NCI-H524 (cell line): ENCODE results near the gene MGAT4D.
"Not testable (repeated sequence)": the region's sequence is repeated elsewhere in the genome, so short reads cannot be mapped to it uniquely, and the experiment has no call there.

ENCODE experiments used
- DNase-seq, 2 experiments: peaks; one replicate each; lab custom pipeline; 2025; lab: John Stamatoyannopoulos, UW

The MGAT4D gene

DNA sequence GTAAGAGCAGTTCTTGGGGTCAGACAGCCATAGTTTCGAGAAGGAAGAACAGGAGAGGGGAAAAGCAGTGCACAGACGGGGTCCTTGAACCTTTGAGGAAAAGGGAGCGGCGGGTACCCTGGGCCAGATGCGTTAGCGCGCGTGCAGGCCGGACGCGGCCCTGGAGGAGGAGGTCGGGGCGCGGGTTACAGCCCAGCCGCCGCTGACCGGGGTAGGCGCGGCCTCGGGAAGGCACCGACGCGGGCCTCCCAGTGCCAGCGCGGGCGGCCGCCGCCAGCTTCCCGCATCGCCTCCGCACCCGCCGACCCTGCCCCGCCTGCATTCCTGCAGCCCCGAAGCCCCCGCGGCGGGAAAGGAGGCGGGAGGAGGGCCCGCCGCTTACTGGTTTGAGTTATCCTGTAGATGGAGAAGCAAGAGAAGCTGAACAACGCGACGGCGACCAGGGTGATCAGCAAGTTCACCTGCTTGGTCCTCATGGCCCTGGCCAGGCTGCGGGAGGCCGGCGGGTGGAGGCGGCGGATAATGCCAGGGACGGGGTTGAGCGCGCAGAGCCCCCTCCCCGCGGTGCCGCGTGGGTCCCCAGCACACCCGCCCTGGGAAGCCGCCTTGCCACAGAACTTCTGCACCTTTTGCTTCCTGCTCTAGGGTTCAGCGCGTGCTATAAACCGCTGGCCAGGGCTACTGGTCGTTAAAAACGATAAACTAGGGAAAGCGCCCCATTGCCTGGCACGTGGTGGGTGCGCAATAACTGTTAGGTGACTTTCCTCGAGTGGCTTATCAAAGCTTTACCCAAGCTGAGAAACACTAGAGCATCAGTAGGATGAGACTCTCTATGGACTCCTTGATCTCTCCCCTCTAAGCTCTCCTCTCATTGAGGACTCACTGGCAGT, at the start of gene MGAT4D:
TSS of gene MGAT4D (minus strand) at position 547 of the 890 bp plus-strand sequence. CDS start at position 476, 71 bp downstream.
- DNase-seq, result no peak

DNA sequence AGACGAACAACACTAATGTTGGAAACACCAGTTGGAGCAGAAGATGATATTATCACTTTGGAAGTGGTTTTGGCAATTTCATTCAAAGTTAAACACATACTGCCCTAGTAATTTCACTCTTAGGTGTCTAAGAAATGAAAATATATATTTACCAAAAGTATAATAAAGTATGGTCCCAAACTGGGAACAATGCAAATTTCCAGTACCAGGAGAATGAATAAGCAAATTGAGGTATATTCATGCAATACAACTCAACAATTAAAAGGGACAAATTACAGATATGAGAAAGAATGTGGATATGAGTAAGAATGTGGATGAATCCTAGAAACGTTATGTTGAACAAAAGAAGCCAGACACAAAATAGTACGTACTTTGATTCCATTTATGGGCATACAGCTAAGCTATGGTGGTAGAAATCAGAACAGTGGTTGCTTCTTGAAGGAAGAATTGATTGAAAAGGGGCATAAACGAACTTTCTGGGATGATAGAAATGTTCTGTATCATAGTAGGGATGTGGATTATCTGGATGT, 35.9 kb upstream of the MGAT4D start:
- DNase-seq, result no peak

DNA sequence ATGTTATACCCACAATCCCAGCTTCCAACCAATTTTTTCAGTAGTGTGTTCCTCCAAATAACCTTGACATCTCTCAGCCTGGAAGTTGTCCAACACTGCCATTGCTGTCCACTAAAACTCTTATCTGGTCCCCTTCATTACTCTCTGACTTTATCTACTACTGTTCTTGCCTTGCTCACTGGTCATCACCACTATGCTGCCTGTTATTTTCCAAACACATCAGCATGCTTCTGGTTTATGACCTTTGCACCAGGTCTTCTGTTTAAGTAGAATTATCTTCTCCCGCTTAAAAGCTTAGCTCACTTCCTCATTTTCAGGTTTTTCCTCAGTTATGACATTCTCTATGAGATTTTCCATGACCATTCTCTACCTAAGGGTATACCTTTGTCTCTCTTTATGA, 31.3 kb upstream of the MGAT4D start:
- DNase-seq, result no peak

DNA sequence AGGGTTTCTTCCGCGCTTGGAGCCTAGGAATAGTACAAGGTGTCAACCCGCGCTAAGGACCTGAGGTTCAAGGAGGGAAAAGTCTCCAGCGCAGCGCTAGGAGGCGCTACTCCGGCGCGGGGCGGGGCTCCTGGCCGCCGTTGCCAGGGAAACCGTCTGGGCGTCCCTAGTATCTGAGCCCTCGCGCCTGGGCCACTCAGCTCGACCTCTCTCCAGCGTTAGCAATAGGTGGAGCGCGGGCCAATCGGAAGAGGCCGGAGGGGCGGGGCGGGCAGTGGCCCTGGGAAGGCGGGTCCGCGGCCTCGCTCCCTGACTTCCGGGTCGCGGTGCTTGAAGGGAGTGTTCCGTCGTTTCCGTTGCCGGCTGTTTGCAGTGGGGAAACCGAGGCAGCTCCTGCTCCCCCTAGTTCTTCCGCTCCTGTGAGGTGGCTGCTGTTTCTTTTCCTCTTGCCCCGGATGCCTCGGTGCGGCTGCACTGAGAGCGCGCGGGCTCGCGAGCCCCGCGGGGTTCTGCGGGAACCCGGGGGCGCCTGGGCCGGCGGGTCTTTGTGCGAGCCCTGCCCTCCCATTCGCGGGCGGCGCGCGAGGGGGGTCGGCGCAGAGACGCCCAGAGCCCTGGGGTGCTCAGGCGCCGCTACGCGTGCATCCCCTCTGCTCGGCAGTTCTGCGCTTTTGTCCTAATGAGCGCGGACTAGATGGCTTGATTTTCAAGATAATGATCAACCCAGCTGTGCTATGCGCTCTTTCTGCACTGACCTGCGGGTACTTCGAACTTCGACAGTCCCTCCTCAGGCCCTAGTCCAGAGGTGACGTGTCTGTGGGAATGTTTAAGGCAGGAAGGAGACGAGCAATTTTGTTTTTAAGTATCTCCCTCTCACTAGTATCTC, 26.0 kb upstream of the MGAT4D start, which contains the start of gene ELMOD2:
TSS of gene ELMOD2 (plus strand) at position 312 of the 886 bp plus-strand sequence. CDS start 1,261 bp downstream, outside the sequence.
- DNase-seq, result peak; percentile 81 to 87

DNA sequence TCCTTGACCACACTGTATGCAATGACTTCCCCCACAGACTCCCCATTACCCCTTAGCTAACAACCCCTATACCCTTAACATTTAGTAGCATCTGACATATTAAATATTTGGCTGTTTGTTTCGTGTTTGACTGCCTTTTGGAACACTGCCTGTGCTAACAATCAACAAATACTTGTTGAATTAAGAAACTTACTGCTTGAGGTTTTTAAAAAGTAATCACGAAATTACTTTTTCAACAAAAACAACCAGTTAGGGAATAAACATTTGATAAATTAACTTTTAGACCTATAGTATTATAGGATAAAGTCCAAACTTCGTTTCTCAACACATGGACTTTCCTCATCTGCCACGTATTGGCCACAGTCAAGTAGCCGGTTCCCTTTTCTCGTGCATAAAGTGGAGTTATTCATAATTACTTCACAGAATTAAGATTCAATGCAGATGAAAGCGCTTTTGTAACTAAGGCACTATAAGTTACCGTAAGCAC, 25.3 kb upstream of the MGAT4D start:
- DNase-seq, result no peak

DNA sequence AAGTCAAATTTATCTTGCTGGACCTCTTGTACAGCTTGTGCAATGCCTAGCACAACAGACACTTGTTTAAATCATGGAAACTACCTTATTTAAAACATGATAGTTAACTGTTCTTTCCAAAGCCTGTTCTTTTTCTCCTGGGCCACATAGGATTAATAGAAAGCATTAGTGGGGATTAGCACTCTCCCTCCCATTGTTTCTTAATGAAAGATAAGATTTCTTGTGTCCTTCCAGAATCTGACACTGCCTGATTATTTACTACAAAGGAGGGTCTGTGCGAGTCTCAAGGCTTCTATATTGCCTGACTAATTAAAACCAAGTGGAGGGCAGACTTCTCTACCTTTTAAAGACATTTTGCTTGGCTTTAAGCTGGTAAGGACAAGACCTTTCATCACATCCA, 17.3 kb upstream of the MGAT4D start:
- peak; percentile 49 to 77 for DNase-seq

DNA sequence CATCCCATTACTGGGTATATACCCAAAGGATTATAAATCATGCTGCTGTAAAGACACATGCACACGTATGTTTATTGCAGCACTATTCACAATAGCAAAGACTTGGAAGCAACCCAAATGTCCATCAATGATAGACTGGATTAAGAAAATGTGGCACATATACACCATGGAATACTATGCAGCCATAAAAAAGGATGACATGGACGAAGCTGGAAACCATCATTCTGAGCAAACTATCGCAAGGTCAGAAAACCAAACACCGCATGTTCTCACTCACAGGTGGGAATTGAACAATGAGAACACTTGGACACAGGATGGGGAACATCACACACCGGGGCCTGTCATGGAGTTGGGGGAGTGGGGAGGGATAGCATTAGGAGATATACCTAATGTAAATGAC, 15.7 kb upstream of the MGAT4D start:
- DNase-seq, result not testable (repeated sequence)

DNA sequence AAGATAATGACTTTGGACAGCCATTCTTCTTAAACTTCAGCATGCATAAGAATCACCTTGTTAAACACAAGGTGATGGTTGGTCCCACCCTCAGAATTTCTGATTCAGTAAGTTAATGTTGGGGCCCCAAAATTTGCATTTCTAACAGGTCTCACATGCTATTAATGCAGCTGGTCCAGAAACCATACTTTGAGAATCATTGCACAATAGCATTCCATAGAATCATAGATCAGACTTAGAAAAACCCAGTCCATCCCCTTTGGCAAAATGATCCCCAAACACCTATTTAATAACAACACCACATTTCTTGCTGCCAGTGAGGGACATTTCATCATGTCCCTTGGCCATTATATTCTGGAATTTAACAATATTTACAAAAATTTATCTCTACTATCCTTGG, 6.2 kb upstream of the MGAT4D start:
- no peak for DNase-seq

DNA sequence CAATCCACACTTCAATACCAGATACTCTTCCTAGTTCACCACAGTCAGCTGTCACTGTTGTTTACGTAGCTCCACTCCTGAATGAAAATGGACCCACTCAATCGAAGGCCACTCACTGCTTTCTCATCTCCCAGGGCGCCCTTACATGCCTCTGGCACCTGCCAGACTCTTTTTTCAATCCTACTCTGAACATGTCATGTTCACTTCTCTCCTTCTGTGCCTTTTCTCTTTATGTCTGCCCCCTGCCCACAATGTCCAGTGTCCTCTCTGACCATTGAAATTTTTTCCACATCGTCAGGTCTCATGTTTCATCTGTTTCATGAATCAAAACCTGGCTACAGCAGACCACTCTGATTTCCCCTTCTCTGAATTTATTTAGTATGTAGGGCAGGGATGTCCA, 1.3 kb upstream of the MGAT4D start:
- DNase-seq, result no peak

DNA sequence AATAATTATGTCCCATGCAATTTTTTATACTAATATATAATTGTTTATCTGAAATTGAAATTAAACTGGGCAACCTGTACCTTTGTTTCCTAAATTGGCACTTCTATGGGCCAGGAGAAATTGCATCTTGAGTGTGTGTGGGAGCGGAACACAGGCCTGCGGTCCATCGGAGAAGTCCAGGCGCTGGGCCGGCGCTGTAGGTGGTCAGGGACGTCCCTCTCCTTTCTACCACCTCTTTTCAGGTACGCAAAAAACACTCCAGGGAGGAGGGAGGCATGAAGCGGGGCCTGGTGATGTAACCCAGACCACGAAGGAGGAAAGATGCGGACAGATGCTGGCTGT, 717 bp downstream of the MGAT4D start:
- DNase-seq, result no peak

DNA sequence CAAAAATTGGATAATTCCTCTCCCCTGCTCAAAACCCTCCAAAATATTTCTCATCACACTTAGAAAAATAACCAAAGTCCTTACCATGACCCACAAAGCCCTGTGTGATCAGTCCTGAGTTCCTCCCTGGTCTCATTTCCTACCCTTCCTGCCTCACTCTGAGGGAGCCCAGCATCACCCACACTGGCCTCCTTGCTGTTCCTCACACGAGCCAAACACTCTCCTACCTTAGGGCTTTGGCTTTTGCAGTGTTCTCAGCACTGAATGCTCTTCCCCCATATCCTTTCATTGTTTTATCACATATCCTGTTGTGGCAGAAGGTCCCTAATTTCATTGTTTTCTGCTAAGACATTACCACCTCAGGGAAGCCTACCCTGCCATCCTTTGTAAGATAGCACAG, 12.2 kb downstream of the MGAT4D start:
- DNase-seq, result no peak

DNA sequence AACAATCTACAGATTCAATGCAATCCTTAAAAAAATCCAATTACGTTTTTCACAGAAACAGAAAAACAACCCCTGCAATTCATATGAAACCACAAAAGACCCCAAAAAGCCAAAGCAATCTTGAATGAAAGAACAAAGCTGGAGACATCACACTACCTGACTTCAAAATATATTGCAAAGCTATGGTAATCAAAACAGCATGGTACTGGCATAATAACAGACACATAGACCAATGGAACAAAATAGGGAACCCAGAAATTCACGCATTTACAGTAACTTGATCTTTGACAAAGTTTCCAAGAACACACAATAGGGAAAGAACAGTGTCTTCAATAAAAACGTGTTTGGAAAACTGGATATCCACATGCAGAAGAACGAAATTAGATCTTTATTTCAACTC, 14.6 kb downstream of the MGAT4D start:
- no peak for DNase-seq

DNA sequence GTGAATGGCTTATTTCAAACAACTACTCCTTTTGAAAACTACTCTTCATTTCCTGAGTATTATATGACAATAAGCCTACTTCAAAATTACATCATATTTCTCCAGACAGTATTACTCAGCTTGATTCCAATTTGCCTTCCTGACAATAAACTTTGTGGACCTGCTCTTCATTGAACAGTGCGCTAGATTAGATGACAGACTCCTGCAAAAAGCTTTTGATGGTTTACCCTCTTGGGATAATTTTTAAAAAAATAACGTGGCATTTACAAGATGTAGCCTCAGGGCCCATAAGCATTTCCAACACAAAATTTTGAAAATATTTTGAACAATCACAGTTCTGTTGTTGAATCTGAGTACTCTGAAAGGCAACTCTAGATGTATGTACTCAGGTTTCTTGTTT, 25.9 kb downstream of the MGAT4D start:
- DNase-seq, result peak in 1 of 2 experiments; percentile 0

DNA sequence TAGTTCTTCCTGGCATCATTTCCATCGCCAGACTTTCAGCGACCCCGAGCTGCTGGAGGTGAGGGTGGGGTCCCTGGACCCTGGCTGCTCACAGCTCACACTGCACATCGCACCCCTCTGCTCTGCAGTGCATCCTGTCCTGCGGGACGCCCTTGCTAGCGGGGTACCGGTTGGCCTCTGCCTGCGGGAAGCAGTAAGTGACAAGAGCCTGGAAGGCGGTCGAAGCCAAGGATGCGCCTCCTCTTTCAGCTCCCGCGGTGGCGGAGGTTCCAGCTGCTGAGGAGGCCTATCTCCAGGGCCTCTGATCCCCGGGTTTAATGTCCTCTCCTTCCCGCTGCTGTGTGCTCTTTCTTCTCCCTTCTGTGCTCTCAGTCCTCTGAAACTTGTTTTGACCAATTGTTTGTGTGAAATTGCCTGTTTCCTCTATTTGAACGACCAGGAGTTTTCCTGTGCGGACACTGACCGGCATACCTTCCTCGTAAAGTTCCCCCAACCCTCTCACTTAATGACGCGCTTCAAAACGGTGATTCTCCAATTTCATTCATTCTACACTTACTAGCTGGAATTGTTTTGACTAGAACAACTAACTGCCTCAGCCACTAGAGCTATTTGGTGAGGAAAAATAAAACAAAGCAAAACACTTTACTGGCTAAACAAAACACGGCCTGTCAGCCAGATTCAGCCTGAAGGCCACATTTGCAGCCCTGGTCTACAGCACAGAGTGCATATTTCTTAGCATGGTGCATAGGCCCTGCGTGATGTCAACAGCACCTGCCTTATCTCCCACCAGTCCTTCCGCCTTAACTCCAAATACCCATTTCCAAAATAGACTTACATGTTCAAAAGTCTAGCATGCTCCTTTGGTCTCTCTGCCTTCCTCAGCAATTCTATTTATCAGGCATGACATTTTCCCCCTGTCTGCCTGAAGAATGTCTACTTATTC, 28.0 kb downstream of the MGAT4D start:
- DNase-seq, result no peak

DNA sequence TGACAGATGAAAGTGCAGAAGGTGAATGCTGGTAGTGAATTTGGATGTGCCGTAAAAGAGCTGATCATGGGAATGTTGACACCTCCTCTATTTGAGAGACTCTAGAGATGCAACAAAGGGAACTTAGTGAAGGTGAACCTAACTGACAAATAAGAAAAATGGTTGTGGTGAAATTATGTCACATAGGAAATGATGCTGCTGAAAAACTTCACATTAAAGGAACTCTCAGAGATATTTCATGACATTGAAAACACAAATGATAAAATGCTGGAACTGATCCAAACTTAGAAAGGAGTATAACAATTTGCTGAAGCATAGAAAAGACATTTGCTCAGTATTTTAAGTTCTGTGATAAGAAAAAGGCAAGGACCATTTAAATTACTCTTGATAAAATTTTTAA, 31.9 kb downstream of the MGAT4D start:
- DNase-seq, result no peak

DNA sequence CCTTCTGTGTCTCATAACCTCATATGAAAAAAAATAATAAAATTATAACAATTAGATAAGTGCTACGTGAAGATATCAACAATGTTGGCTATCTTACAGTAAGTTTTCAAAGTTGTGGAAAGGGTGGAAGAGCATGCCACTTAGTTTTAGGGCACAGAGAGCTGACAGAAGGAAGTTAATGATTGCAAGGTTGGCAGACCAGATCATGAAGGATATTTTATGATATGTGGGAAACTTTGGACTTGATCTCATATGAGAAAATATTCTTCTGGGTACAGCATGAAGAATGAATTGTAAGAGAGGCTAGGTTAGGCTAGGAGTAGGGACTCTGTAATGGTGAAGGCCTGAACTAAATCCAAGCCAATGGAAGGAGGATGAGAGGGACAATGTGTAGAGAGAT, 34.5 kb downstream of the MGAT4D start:
- no peak for DNase-seq

DNA sequence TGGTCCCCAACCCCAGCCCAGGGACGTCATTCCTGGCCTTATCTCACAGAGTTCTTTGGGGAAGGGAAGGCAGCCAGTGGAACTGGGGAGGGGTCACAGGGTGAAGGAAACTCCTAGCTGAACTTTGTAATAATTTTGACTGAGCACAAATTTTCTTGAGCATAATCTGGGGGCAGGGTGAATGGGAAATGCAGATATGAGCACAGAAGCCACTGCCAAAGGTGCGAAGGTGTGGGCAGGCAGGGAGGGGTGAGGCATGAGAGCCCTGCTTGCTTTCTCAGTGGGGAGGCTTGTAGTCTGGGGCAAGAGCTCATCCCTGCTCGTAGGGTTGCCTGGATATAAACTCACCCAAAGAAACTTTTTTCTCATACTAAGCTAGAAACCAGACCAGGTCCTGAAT, 34.9 kb downstream of the MGAT4D start:
- DNase-seq, result no peak

DNA sequence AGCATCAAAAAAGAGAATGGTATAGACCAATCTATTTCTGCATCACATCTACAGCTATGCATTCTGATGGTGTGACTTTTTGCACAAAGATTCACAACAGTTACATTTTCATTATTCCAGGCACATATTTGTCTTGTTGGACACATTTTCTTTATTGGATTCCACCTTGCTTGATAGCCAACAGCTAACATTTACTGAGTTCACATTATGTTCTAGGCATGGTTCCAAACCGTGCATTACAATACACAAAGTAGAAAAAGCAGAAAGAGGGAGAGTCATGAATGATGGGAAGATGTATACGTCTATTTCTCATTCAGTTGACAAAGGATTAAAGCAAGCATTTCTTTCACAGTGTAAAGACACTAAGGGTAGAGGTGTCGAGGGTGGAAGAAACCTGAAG, 47.7 kb downstream of the MGAT4D start:
- no peak for DNase-seq

DNA sequence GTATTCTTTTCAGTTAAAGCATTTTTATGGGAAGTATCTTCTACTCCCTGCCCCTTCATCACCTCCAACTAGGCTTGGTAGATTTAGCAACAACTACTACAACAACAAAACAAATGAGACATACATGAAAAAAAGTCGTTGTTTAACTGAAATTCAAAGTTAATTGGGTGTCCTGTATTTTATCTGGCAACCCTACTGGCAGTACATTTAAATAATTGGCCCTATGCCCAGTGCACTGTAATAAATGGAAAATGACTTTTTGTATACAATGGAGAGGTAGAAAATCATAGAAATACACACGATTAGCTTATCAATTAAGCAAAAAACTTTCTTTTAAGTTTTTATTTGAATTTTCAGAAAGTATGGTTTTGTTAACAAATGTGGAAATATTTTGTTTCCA, 49.3 kb downstream of the MGAT4D start:
- DNase-seq, result no peak

DNA sequence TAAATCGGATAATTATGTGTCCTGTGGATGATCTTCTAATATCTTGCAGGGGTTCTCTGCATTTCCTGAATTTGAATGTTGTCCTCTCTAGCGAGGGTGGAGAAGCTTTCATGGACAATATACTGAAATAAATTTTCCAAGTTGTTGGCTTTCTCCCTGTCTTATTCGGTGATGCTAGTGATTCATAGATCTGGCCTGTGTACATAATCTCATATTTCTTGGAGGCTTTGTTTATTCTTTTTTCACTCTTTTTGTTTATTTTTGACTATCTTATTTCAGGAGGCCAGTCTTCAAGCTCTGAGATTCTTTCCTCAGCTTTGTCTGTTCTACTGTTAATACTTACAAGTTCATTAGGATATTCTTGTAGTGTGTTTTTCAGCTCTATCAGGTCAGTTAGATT, 49.9 kb downstream of the MGAT4D start:
- DNase-seq, result no peak

DNA sequence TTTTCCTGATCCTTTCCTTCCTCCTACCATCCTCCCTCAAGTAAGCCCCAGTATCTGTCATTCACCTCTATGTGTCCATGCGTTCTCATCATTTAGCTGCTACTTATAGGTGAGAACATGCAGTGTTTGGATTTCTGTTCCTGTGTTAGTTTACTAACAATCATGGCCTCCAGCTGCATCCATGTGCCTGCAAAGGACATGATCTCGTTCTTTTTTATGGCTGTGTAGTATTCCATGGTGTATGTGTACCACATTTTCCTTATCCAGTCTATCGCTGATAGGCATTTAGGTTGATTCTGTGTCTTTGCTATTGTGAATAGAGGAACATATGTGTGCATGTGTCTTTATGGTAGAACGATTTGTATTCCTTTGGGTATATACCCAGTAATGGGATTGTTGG, 53.7 kb downstream of the MGAT4D start:
- DNase-seq, result not testable (repeated sequence)
